Mucosa of descending colon (tissue), 3 donors: Measurements from ENCODE around the gene PDGFC. TPM values are rescaled to one million over a fixed set of nuclear protein-coding genes. Genes with fewer than 3 reads are reported as not detected.
A peak's percentile ranks its signal among the peaks of the same experiment; 100 is the strongest.

Experiments
- ATAC-seq: fragments of 200-7000 bp; cut with Tn5 transposase; one replicate; pipeline ENCODE4 v1.9.1; 2020; ENCODE audit warnings: mild to moderate bottlenecking, moderate library complexity
- DNase-seq, 3 donors: peaks; one replicate each; pipeline ENCODE4 v3.0.0-alpha.2; 2020
- H3K36me3 ChIP-seq: fragments of 200-600 bp; one replicate; pipeline ENCODE4 v1.8.0; 2021; ENCODE audit warnings: low read depth, mild to moderate bottlenecking
- H3K4me1 ChIP-seq: fragments of 200-600 bp; one replicate; pipeline ENCODE4 v1.8.0; 2021; ENCODE audit warnings: low read depth, mild to moderate bottlenecking
- H3K4me3 ChIP-seq: fragments of 200-600 bp; one replicate; pipeline ENCODE4 v1.8.0; 2021; ENCODE audit warnings: mild to moderate bottlenecking
- H3K9me3 ChIP-seq: fragments of 200-600 bp; one replicate; pipeline ENCODE4 v1.8.0; 2021; ENCODE audit warnings: mild to moderate bottlenecking
- CTCF ChIP-seq: fragments of 200-600 bp; IDR thresholded peaks from one replicate; pipeline ENCODE4 v1.8.0; 2022; ENCODE audit warnings: antibody characterized with exemption, mild to moderate bottlenecking
- intact Hi-C, 2 donors: fragments of 100-400 bp; cut with DNase I in 1 of 2; cut with micrococcal nuclease in 1 of 2; formaldehyde crosslinking; loops; one replicate each; pipeline versions ENCODE4 v1.11.0 to v1.11.1; 2022; cut with DNase I, micrococcal nuclease
- total RNA-seq, 3 donors: library from RNA; stranded (reverse); fragmentation: NEBNext Ultra II Directional in 2 of 3; extraction: Animal tissue kit (Norgen Biotek cat#: 25700) in 2 of 3; gene quantifications; one replicate each; pipeline versions ENCODE4 v1.2.1 to v1.2.4, GENCODE V29; 2021 to 2023
- donor health status: DM: no; HTN: no; CAD: no; lungs with moderate emphysema.
- donor health status: DM: no; HTN: no; CAD: no.
- donor health status: DM: no; HTN: yes; CAD: no.

The PDGFC gene
- total RNA-seq, 3 donors from 2014 or later, result 3.9 to 27.9 (median 6.1) TPM

- intact Hi-C loops, result no loop called here
- no peak for TF ChIP-seq CTCF
- H3K36me3 ChIP-seq, result no peaks in the 10 kb centered on the region
- DNase-seq (no peak), ATAC-seq (no peak)
- H3K4me3 ChIP-seq, result no peak overlapping the region
- no peaks in the 10 kb centered on the region for H3K4me1 ChIP-seq
- no peaks in the 10 kb centered on the region for H3K9me3 ChIP-seq
Measured at GRCh38 chr4:156792462-156793085, 179.0 kb downstream of the PDGFC start.

- Histone ChIP-seq H3K36me3 (no peaks in the 10 kb centered on the region), H3K9me3 (no peaks in the 10 kb centered on the region), H3K4me1 (no peaks in the 10 kb centered on the region), H3K4me3 (no peak overlapping the region)
- ATAC-seq (no peak), DNase-seq (no peak)
- intact Hi-C loops, result no loop called here
- TF ChIP-seq CTCF, result no peak
Measured at GRCh38 chr4:156790866-156791265, 180.7 kb downstream of the PDGFC start.

- DNase-seq (no peak), ATAC-seq (no peak)
- intact Hi-C loops, result no loop called here
- H3K9me3 ChIP-seq, result no peaks in the 10 kb centered on the region
- TF ChIP-seq CTCF, result no peak
- H3K36me3 ChIP-seq, result no peaks in the 10 kb centered on the region
- no peak overlapping the region for H3K4me3 ChIP-seq
- no peaks in the 10 kb centered on the region for H3K4me1 ChIP-seq
Measured at GRCh38 chr4:156788782-156789181, 182.8 kb downstream of the PDGFC start.

- intact Hi-C loops, result no loop called here
- Histone ChIP-seq H3K36me3 (no peaks in the 10 kb centered on the region), H3K9me3 (no peaks in the 10 kb centered on the region), H3K4me3 (no peak overlapping the region), H3K4me1 (no peaks in the 10 kb centered on the region)
- no peak for TF ChIP-seq CTCF
- DNase-seq (no peak), ATAC-seq (no peak)
Measured at GRCh38 chr4:156786713-156787112, 184.9 kb downstream of the PDGFC start.

- Histone ChIP-seq H3K4me1 (no peaks in the 10 kb centered on the region), H3K9me3 (no peaks in the 10 kb centered on the region), H3K4me3 (no peak overlapping the region), H3K36me3 (no peaks in the 10 kb centered on the region)
- no peak for TF ChIP-seq CTCF
- intact Hi-C loops, result no loop called here
- DNase-seq (no peak), ATAC-seq (peak; percentile 58)
Measured at GRCh38 chr4:156784970-156785369, 186.6 kb downstream of the PDGFC start.

- H3K4me3 ChIP-seq, result no peak overlapping the region
- DNase-seq (no peak), ATAC-seq (no peak)
- intact Hi-C loops, result no loop called here
- no peaks in the 10 kb centered on the region for H3K4me1 ChIP-seq
- TF ChIP-seq CTCF, result no peak
- no peaks in the 10 kb centered on the region for H3K36me3 ChIP-seq
- no peaks in the 10 kb centered on the region for H3K9me3 ChIP-seq
Measured at GRCh38 chr4:156783966-156784365, 187.6 kb downstream of the PDGFC start.
